Loucy (cell line): ENCODE results near the gene SCUBE2.

Experiments used
- EZH2phosphoT487 ChIP-seq: fragments of 200-600 bp; IDR thresholded peaks from 2 replicates; pipeline ENCODE4 v1.6.1; 2018; ENCODE audit warnings: antibody characterized with exemption, mild to moderate bottlenecking, moderate library complexity, borderline replicate concordance
- TF ChIP-seq, protein P1 (sequence below): fragments of 200-600 bp; sonication (generic); conservative IDR thresholded peaks from 2 replicates; pipeline ENCODE4 v1.5.1; 2014; ENCODE audit warnings: mild to moderate bottlenecking, antibody characterized with exemption, low read length

- TF ChIP-seq, protein P1, sequence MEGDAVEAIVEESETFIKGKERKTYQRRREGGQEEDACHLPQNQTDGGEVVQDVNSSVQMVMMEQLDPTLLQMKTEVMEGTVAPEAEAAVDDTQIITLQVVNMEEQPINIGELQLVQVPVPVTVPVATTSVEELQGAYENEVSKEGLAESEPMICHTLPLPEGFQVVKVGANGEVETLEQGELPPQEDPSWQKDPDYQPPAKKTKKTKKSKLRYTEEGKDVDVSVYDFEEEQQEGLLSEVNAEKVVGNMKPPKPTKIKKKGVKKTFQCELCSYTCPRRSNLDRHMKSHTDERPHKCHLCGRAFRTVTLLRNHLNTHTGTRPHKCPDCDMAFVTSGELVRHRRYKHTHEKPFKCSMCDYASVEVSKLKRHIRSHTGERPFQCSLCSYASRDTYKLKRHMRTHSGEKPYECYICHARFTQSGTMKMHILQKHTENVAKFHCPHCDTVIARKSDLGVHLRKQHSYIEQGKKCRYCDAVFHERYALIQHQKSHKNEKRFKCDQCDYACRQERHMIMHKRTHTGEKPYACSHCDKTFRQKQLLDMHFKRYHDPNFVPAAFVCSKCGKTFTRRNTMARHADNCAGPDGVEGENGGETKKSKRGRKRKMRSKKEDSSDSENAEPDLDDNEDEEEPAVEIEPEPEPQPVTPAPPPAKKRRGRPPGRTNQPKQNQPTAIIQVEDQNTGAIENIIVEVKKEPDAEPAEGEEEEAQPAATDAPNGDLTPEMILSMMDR: no peak
- TF ChIP-seq EZH2phosphoT487: no peak
Measured at GRCh38 chr11:9073466-9074225, 17.8 kb downstream of the SCUBE2 start.
